SW480 (cell line): ENCODE data around the gene RBP3.
A peak's percentile ranks its signal among the peaks of the same experiment; 100 is the strongest.

Experiments used
- DNase-seq: peaks from one replicate; pipeline ENCODE4 v3.0.0-alpha.2; 2016; ENCODE audit warnings: low spot score

The RBP3 gene

GRCh38 chr10:47319784-47320183 lies 28.4 kb upstream of the RBP3 start:
- no peak for DNase-seq

DNA sequence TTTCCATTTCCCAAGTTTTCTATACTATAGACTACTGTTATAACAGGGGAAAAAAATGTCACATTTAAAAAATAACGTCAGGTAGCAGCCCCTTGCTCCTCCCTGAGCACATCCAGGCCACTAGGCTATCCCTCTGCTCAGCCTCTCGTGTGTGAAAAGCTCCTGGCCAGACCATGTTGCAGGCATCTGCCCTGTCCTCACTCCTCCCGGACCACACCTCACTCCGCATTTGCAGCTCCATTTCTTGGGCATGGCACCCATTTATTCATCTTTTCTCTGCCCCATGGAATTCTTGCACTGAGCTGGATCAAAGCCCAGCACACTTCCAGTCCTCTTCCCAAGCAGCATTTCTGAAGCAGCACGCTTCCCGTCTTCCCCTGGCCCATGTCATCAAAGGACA lies 27.4 kb upstream of the RBP3 start:
- no peak for DNase-seq

- DNase-seq: no peak
Observed at GRCh38 chr10:47321521-47322195, 26.5 kb upstream of the RBP3 start.

GRCh38 chr10:47322300-47323061 lies 25.7 kb upstream of the RBP3 start, which contains the start of gene GDF2:
Gene GDF2 (plus strand): TSS chr10:47322454. CDS start chr10:47322669, 215 bp downstream.
- DNase-seq: no peak

DNA sequence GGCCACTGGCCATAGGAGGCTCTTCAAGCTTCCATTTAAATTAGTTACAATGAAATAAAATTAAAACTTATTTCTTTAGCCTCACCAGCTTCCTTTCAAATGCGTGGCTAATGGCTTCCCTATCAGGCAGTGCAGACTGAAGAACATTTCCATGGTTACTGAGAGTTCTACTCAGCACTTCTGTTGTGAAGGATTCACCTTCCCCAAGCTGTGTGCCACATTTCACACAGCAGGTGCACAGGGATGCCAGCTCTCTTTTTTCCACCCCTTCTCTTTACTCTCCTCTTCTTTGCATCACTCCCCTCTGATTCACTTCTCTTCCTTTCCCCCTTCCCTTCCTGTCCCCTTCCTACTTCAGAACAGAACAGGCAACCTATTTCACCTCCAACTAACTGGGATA lies 25.1 kb upstream of the RBP3 start:
- DNase-seq: no peak

DNA sequence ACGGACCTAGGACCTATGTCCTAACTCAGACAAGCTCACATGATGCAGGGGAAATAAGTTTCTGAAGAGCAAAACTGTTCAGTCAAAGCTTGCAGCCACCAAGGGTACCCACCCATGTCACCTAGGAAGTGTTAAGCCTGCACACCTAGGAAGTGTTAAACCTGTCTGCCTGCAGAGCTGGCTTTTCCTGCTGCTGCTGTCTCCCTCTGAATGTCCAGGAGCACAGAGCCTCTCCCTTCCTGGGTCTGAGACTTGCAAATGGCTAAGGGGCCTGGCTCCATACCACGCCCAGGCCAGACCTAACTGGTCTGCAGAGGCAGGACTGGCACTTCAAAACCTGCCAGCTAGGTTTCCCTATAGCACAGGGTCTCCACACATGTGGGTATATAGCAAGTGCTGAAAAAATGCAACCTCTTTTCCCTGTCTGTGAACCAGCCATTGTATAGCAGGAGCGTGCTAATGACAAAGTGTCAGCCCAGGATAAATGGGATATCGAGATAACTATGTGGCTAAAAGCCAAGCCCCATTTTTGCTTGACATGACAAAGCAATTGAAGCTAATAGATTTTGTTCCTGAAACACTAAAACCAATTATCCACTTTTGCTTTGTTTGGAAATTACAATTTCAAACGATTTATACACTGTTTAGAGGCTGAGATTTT lies 24.4 kb upstream of the RBP3 start:
- no peak for DNase-seq

DNA sequence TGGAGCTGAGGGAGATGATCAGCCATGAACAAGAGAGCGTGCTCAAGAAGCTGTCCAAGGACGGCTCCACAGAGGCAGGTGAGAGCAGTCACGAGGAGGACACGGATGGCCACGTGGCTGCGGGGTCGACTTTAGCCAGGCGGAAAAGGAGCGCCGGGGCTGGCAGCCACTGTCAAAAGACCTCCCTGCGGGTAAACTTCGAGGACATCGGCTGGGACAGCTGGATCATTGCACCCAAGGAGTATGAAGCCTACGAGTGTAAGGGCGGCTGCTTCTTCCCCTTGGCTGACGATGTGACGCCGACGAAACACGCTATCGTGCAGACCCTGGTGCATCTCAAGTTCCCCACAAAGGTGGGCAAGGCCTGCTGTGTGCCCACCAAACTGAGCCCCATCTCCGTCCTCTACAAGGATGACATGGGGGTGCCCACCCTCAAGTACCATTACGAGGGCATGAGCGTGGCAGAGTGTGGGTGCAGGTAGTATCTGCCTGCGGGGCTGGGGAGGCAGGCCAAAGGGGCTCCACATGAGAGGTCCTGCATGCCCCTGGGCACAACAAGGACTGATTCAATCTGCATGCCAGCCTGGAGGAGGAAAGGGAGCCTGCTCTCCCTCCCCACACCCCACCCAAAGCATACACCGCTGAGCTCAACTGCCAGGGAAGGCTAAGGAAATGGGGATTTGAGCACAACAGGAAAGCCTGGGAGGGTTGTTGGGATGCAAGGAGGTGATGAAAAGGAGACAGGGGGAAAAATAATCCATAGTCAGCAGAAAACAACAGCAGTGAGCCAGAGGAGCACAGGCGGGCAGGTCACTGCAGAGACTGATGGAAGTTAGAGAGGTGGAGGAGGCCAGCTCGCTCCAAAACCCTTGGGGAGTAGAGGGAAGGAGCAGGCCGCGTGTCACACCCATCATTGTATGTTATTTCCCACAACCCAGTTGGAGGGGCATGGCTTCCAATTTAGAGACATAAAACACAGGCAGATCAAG lies 22.6 kb upstream of the RBP3 start:
- no peak for DNase-seq

DNA sequence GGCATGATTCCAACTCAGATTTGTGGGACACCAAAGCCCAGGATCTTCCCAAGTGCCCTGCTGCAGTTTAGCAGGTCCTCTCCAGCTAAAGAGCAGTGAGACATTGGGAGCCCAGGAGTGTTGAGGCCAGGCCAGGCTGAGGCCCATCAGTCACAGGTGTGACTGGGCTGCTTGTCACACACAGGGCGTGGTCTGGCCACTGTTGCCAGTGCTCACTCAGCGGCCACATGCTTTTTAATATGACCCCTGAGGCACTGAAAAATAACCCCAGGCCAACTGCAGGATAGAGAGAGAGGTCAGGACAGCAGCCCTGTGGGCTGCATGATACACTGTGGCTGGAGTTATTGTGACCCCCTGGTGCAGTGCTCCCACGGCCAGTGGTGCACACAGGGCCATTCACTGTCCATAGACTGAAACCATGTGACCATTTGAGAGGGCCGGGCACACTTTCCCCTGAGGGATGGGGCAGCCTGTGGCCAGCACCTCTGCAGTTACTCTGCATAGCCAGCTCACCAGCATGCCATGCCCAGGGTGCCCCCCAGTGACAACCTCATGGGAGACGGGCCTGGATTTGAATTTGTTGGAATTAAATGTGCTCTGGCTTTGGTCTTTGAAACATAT lies 21.7 kb upstream of the RBP3 start:
- peak; percentile 20 for DNase-seq

GRCh38 chr10:47326927-47327330 lies 21.2 kb upstream of the RBP3 start:
- DNase-seq: no peak

DNA sequence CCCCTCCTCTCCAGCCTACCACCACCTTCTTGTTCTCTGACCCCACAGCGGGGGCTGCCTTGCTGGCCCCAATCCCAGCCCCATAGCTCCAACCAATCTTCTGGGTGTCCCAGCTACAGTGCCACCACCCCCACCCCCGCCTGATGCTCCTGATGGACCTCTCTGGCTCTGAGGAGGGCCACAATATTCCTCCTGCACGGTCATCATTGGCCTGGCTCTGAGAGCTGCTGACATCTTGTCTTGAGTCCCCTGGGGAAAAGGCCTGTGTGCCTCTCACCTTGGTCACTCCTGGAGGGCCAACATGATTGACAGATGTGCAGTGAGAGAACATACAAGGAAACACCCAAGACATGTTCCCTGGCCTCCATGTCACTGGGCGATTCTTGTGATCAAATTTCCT lies 18.3 kb upstream of the RBP3 start:
- DNase-seq: no peak

DNA sequence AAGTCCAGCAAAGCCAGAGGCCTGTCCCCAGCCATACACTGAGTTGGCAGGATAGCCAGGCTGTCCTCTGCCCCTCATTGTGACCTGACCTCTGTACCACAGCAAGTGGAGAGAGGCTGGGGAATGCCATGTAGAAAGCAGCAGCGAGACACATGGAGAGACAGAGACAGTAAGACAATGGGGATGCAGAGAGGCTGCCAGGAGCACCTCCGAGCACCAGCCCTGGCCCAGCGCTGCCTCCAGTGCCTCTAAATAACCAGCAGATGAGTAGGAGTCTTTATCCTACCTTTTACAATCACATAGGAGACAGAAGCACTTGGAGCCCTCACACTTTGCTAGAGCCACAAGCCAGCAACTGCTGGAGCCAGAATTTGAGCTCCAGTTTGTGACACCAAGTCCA lies 17.8 kb upstream of the RBP3 start:
- DNase-seq: no peak

DNA sequence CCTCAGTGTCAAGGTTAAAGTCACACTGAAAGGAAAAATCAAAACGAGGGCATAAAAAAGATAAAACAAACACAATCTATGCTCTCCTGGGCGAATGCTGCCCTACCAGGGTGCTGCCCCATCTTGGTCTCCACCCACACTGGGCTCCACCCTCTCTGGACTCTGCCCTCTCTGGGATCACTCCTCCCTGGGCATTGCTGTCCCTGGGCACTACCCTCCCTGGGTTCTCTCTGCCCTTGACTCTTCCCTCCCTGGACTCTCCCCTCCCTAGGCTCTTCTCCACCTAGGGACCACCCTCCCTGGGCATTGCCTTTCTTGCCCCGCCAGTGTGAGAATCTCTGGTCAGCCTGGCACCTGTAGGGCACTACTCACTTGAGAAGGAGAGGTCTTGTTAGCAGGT lies 17.4 kb upstream of the RBP3 start:
- peak; percentile 32 for DNase-seq

DNA sequence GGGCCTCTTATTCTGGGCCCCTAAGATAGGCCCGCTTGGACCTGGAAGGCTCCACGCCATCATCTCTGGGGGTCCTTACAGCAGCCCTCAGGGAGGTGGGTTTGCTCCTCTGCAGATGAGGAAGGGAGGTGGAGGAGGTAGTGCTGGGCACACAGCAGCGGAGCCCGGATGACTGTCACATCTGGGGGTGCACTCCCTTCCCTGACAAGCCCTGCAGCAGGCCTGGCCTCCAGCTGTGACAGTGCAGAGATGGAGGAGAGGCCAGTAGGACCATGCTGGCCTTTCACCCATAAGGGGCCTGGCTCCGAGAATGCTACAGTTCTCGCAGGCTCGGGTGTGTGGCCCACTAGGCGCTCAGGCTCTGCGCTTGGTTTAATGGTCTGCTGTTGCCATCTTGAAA lies 16.7 kb upstream of the RBP3 start:
- DNase-seq: no peak

GRCh38 chr10:47331954-47332353 lies 16.2 kb upstream of the RBP3 start:
- DNase-seq: no peak

DNA sequence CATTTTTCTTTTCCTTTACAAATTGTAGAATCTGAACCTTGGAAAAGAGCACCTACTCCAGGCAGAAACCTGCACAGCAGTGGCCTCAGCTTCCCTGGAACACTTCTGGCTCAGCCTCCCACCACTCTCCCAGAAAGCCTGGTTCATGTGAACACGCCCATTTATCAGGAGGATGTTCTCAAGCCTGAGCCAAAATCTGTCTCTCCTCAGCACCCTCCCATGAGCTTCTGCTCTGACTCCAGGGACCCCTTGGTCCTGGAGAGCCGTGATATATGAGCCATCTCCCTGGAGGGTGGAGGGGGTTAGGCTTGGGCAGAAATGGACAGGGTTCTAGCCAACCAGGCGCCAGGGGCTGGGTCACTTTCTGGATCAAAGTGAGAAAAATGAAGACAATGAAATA lies 15.8 kb upstream of the RBP3 start:
- no peak for DNase-seq

- DNase-seq: no peak
Observed at GRCh38 chr10:47332946-47333345, 15.2 kb upstream of the RBP3 start.

DNA sequence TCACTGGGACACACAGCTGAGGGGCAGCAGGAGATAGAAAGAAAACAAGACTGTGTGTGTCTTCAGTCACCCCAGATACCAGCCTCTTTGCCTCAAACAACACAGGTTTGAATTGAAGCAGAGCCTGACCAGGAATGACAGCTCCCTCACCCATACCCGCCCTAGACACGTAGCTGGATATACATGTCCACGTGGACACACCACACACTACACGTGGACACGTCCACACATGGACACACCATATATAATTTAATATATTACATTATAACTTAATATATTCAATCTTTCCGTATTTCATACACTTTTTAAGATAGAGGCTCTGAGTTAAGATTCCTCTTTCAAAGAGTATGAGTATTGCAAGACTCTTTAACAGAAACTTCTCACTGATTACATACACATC lies 14.6 kb upstream of the RBP3 start:
- DNase-seq: no peak

DNA sequence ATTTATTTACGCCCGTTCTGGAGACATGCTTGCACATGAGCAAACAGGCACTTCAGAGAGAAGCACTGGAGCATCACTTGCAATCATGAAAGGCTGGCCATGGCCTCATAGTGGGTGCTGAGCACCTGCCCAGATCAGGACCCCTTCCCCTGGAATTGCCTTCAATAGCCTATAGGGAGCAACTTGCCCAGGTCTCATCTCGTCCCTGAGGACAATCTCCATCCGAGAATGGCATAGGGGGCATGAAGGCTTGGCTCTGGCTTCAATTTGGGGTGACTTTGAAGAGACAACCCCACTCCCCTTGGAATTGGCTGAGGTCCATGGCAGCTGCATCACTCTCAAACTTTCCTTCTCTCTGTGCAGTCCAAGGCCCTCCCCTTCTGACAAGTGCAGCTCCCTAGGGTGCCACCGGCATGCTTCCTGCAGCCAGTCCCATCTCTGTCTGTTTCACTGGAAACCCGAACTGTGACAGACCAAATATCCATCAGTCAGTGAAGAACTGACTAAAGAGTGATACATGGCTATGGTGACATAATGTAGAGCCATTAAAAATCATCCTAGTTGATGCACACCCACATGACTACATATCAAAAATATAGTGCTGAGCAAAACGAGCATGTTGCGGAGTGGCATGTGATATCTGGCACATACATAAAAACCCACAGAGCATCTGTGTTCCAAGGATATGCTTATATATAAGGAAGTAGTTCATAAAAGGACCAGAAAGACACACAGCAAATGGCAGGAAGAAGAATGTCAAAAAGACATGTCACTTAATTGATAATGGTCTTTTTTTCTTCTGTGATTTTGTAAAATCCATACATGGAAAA lies 13.5 kb upstream of the RBP3 start:
- no peak for DNase-seq

DNA sequence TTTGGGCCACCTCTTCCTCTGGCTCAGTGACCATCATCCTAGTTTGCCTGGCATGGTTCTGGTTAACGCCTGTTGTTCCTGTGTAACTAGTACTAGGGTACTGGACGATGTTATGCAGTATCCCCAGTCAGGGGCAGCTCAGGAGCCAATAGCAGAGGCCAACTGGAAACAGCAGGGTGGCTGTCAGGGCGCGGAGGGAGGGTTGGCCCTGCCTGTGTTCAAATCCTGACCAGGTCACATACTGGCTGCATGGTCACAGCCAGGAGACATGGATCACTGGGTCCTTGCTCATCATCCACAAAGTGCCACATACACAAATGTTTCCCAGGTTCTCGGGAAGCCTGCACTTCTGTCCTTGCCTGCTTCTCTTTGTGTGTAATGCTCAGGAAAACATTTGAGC lies 12.3 kb upstream of the RBP3 start:
- DNase-seq: no peak

- no peak for DNase-seq
Observed at GRCh38 chr10:47336387-47337134, 11.6 kb upstream of the RBP3 start.
